Kidney epithelial cell (primary cell): Measurements from ENCODE around the gene RNF7. TPM values are rescaled to one million over a fixed set of nuclear protein-coding genes. Genes with fewer than 3 reads are reported as not detected.

Source experiments
- DNase-seq: peaks from one replicate; pipeline ENCODE4 v3.0.0-alpha.2; 2010; ENCODE audit warnings: low read depth
- H3K27me3 ChIP-seq: 2 replicates; pipeline ENCODE4 v1.6.0; 2011; ENCODE audit warnings: low read length; ENCODE audit not compliant: control insufficient read depth, insufficient read depth
- H3K36me3 ChIP-seq: 2 replicates; pipeline ENCODE4 v1.5.1; 2011; ENCODE audit warnings: low read length; ENCODE audit not compliant: control insufficient read depth, insufficient read depth
- H3K4me3 ChIP-seq: 2 replicates; pipeline ENCODE4 v1.5.1; 2011; ENCODE audit warnings: low read depth, mild to moderate bottlenecking, control low read depth, low read length
- CTCF ChIP-seq: IDR thresholded peaks from 2 replicates; pipeline ENCODE4 v1.5.1; 2011; ENCODE audit warnings: mild to moderate bottlenecking, moderate library complexity, low read length, control low read depth, inconsistent platforms; ENCODE audit not compliant: insufficient read depth, poor library complexity, severe bottlenecking
- total RNA-seq: library from RNA; depleted of rRNA; stranded (reverse); fragments of >200 nt; gene quantifications from 2 replicates; pipeline ENCODE4 v1.2.3, GENCODE V29; 2015

Gene RNF7
- total RNA-seq, 1 donor from 2014 or later, result 174 TPM

- TF ChIP-seq CTCF, result no peak
- H3K4me3 ChIP-seq, result peak overlapping the region; percentile 25
- no peaks in the 10 kb centered on the region for H3K27me3 ChIP-seq
- H3K36me3 ChIP-seq, result no peaks in the 10 kb centered on the region
- no peak for DNase-seq
Measured at GRCh38 chr3:141737678-141738021, 448 bp upstream of the RNF7 start.

- no peak for TF ChIP-seq CTCF
- H3K36me3 ChIP-seq, result no peaks in the 10 kb centered on the region
- peak overlapping the region; percentile 96 for H3K4me3 ChIP-seq
- H3K27me3 ChIP-seq, result no peaks in the 10 kb centered on the region
- no peak for DNase-seq
Measured at GRCh38 chr3:141738891-141739363, 829 bp downstream of the RNF7 start.

GRCh38 chr3:141739731-141740130, 1.6 kb downstream of the RNF7 start:
- no peak for TF ChIP-seq CTCF
- no peaks in the 10 kb centered on the region for H3K36me3 ChIP-seq
- H3K27me3 ChIP-seq, result no peaks in the 10 kb centered on the region
- H3K4me3 ChIP-seq, result peak overlapping the region; percentile 96
- DNase-seq, result no peak

- Histone ChIP-seq H3K36me3 (no peaks in the 10 kb centered on the region), H3K27me3 (no peaks in the 10 kb centered on the region), H3K4me3 (no peak overlapping the region)
- DNase-seq, result no peak
- no peak for TF ChIP-seq CTCF
Measured at GRCh38 chr3:141740349-141740748, 2.3 kb downstream of the RNF7 start.

- Histone ChIP-seq H3K4me3 (no peak overlapping the region), H3K36me3 (peaks cover 1% of the 10 kb centered on the region), H3K27me3 (no peaks in the 10 kb centered on the region)
- no peak for TF ChIP-seq CTCF
- DNase-seq, result no peak
Measured at GRCh38 chr3:141743305-141743704, 5.2 kb downstream of the RNF7 start.

GRCh38 chr3:141746962-141747361, 8.9 kb downstream of the RNF7 start:
- peaks cover 1% of the 10 kb centered on the region for H3K36me3 ChIP-seq
- DNase-seq, result no peak
- no peaks in the 10 kb centered on the region for H3K27me3 ChIP-seq
- no peak for TF ChIP-seq CTCF
- H3K4me3 ChIP-seq, result no peak overlapping the region
